ENCODE results near the gene TXK. TPM values are rescaled to one million over a fixed set of nuclear protein-coding genes. Genes with fewer than 3 reads are reported as not detected.

Gene TXK
- total and polyA plus RNA-seq, 5 experiments from 2014 or later = 57.8 to 140 (median 92.2) TPM

GRCh38 chr4:48131736-48132135 lies 2.3 kb downstream of the TXK start:
- peak overlapping the region; percentile 79 to 98 (median 92) for H3K4me3 Mint-ChIP-seq
- no peaks in the 10 kb centered on the region for H3K9me3 Mint-ChIP-seq
- DNase-seq (no peak), ATAC-seq (no peak)
- no peaks in the 10 kb centered on the region for H3K27me3 Mint-ChIP-seq
- H3K4me1 Mint-ChIP-seq = peaks cover 36 to 80% (median 72%) of the 10 kb centered on the region in 4 donors
- POLR2A ChIA-PET = interaction anchor here (0.7 to 10.0 kb wide), 3 partner anchors 7 to 642 kb away, joined by 3 to 193 read pairs (median 7); partner anchors contain the start of gene SLAIN2
- H3K36me3 Mint-ChIP-seq = peaks cover 14 to 44% (median 26%) of the 10 kb centered on the region in 3 donors
- H3K27ac Mint-ChIP-seq = peak overlapping the region in 9 of 10 donors; percentile 90 to 98 (median 95)

- POLR2A ChIA-PET = interaction anchor here (0.8 to 10.0 kb wide), 6 partner anchors 9 to 212 kb away, joined by 3 to 193 read pairs (median 4); no protein-coding TSS in a partner anchor
- DNase-seq = no peak
- peaks cover 38 to 81% (median 73%) of the 10 kb centered on the region in 4 donors for H3K4me1 Mint-ChIP-seq
- no peaks in the 10 kb centered on the region for H3K27me3 Mint-ChIP-seq
- no peaks in the 10 kb centered on the region for H3K9me3 Mint-ChIP-seq
- H3K36me3 Mint-ChIP-seq = peaks cover 14 to 57% (median 26%) of the 10 kb centered on the region in 3 donors
- no peak for ATAC-seq
- peak overlapping the region in 9 of 10 donors; percentile 90 to 98 (median 96) for H3K27ac Mint-ChIP-seq
- peak overlapping the region; percentile 79 to 98 (median 92) for H3K4me3 Mint-ChIP-seq
Measured at GRCh38 chr4:48130100-48130499, 4.0 kb downstream of the TXK start.

- Mint-ChIP-seq H3K27me3 (no peaks in the 10 kb centered on the region), H3K9me3 (no peaks in the 10 kb centered on the region), H3K36me3 (peaks cover 14 to 57% (median 26%) of the 10 kb centered on the region in 3 donors), H3K27ac (peak overlapping the region in 9 of 10 donors; percentile 90 to 98 (median 96)), H3K4me1 (peaks cover 43 to 81% (median 73%) of the 10 kb centered on the region in 4 donors), H3K4me3 (peak overlapping the region; percentile 79 to 98 (median 92))
- peak; percentile 22 to 33 for ATAC-seq
- POLR2A ChIA-PET = interaction anchor here (0.6 to 10.0 kb wide), 7 partner anchors 10 to 815 kb away, joined by 3 to 193 read pairs (median 4); no protein-coding TSS in a partner anchor
- peak in 6 of 10 donors; percentile 11 to 47 (median 24) for DNase-seq
Measured at GRCh38 chr4:48129307-48130014, 4.6 kb downstream of the TXK start.

GRCh38 chr4:48127682-48128404 lies 6.2 kb downstream of the TXK start:
- Mint-ChIP-seq H3K27ac (peak overlapping the region in 9 of 10 donors; percentile 90 to 98 (median 95)), H3K27me3 (no peaks in the 10 kb centered on the region), H3K4me3 (peak overlapping the region; percentile 75 to 98 (median 91)), H3K4me1 (peaks cover 54 to 90% (median 82%) of the 10 kb centered on the region in 4 donors), H3K36me3 (peaks cover 8 to 66% (median 20%) of the 10 kb centered on the region in 3 donors), H3K9me3 (no peaks in the 10 kb centered on the region)
- DNase-seq = peak; percentile 43 to 81 (median 68)
- POLR2A ChIA-PET = interaction anchor here (0.6 to 10.0 kb wide), 3 partner anchors 11 to 38 kb away, joined by 3 to 193 read pairs (median 3); no protein-coding TSS in a partner anchor
- peak; percentile 58 to 82 for ATAC-seq

- Mint-ChIP-seq H3K36me3 (peaks cover 8 to 65% (median 19%) of the 10 kb centered on the region in 3 donors), H3K27ac (peak overlapping the region in 9 of 10 donors; percentile 90 to 98 (median 95)), H3K9me3 (no peaks in the 10 kb centered on the region), H3K4me1 (peaks cover 54 to 90% (median 82%) of the 10 kb centered on the region in 4 donors), H3K4me3 (peak overlapping the region; percentile 75 to 98 (median 91)), H3K27me3 (no peaks in the 10 kb centered on the region)
- ATAC-seq (no peak), DNase-seq (no peak)
- POLR2A ChIA-PET = interaction anchor here (10.0 kb wide), 1 partner anchor 12 kb away, joined by 193 read pairs; no protein-coding TSS in a partner anchor
Measured at GRCh38 chr4:48127231-48127630, 6.8 kb downstream of the TXK start.

GRCh38 chr4:48126621-48127020 lies 7.4 kb downstream of the TXK start:
- Mint-ChIP-seq H3K4me3 (peak overlapping the region in 9 of 10 donors; percentile 4 to 98 (median 91)), H3K4me1 (peaks cover 54 to 87% (median 79%) of the 10 kb centered on the region in 4 donors), H3K36me3 (peaks cover 4 to 59% (median 13%) of the 10 kb centered on the region in 3 donors), H3K9me3 (no peaks in the 10 kb centered on the region), H3K27me3 (no peaks in the 10 kb centered on the region), H3K27ac (peak overlapping the region in 9 of 10 donors; percentile 90 to 98 (median 95))
- no peak for ATAC-seq
- POLR2A ChIA-PET = interaction anchor here (10.0 kb wide), 1 partner anchor 13 kb away, joined by 193 read pairs; no protein-coding TSS in a partner anchor
- no peak for DNase-seq

- ATAC-seq (no peak), DNase-seq (no peak)
- POLR2A ChIA-PET = interaction anchor here (1.9 to 10.0 kb wide), 2 partner anchors 9 to 14 kb away, joined by 10 to 193 read pairs; partner anchors contain the start of gene TXK
- Mint-ChIP-seq H3K4me3 (peak overlapping the region; percentile 0 to 91 (median 76)), H3K4me1 (peaks cover 50 to 70% (median 69%) of the 10 kb centered on the region in 4 donors), H3K27me3 (no peaks in the 10 kb centered on the region), H3K9me3 (no peaks in the 10 kb centered on the region), H3K36me3 (peaks cover 0 to 44% (median 3%) of the 10 kb centered on the region in 3 donors), H3K27ac (peak overlapping the region in 9 of 10 donors; percentile 90 to 98 (median 95))
Measured at GRCh38 chr4:48124870-48125269, 9.2 kb downstream of the TXK start.

- peak overlapping the region in 1 of 10 donors; percentile 54 for H3K4me3 Mint-ChIP-seq
- H3K27ac Mint-ChIP-seq = peak overlapping the region in 1 of 10 donors; percentile 97
- H3K27me3 Mint-ChIP-seq = no peaks in the 10 kb centered on the region
- peaks cover 53 to 72% (median 69%) of the 10 kb centered on the region in 4 donors for H3K4me1 Mint-ChIP-seq
- no peak for ATAC-seq
- H3K9me3 Mint-ChIP-seq = no peaks in the 10 kb centered on the region
- DNase-seq = no peak
- POLR2A ChIA-PET = interaction anchor here (0.6 to 10.0 kb wide), 2 partner anchors 16 to 220 kb away, joined by 3 to 193 read pairs; no protein-coding TSS in a partner anchor
- H3K36me3 Mint-ChIP-seq = peaks cover 4 to 51% (median 6%) of the 10 kb centered on the region in 3 donors
Measured at GRCh38 chr4:48122756-48123155, 11.3 kb downstream of the TXK start.

- no peaks in the 10 kb centered on the region for H3K9me3 Mint-ChIP-seq
- H3K27ac Mint-ChIP-seq = no peak overlapping the region
- peaks cover 4 to 50% (median 8%) of the 10 kb centered on the region in 3 donors for H3K36me3 Mint-ChIP-seq
- DNase-seq = no peak
- H3K4me3 Mint-ChIP-seq = no peak overlapping the region
- peaks cover 51 to 72% (median 69%) of the 10 kb centered on the region in 4 donors for H3K4me1 Mint-ChIP-seq
- ATAC-seq = no peak
- POLR2A ChIA-PET = no interaction called here
- H3K27me3 Mint-ChIP-seq = no peaks in the 10 kb centered on the region
Measured at GRCh38 chr4:48121180-48121579, 12.9 kb downstream of the TXK start.

- Mint-ChIP-seq H3K36me3 (peaks cover 4 to 47% (median 8%) of the 10 kb centered on the region in 3 donors), H3K27ac (peak overlapping the region in 2 of 10 donors; percentile 53 to 60), H3K4me1 (peaks cover 48 to 68% (median 66%) of the 10 kb centered on the region in 4 donors), H3K4me3 (no peak overlapping the region), H3K9me3 (no peaks in the 10 kb centered on the region), H3K27me3 (no peaks in the 10 kb centered on the region)
- no peak for DNase-seq
- POLR2A ChIA-PET = no interaction called here
- no peak for ATAC-seq
Measured at GRCh38 chr4:48120132-48120531, 13.9 kb downstream of the TXK start.

- POLR2A ChIA-PET = no interaction called here
- peaks cover 44 to 67% (median 65%) of the 10 kb centered on the region in 4 donors for H3K4me1 Mint-ChIP-seq
- H3K27me3 Mint-ChIP-seq = no peaks in the 10 kb centered on the region
- H3K4me3 Mint-ChIP-seq = peak overlapping the region in 8 of 10 donors; percentile 37 to 71 (median 64)
- DNase-seq (no peak), ATAC-seq (no peak)
- H3K27ac Mint-ChIP-seq = peak overlapping the region; percentile 3 to 88 (median 80)
- no peaks in the 10 kb centered on the region for H3K9me3 Mint-ChIP-seq
- H3K36me3 Mint-ChIP-seq = peaks cover 4 to 50% (median 8%) of the 10 kb centered on the region in 3 donors
Measured at GRCh38 chr4:48119646-48120045, 14.4 kb downstream of the TXK start.

GRCh38 chr4:48118081-48118480 lies 16.0 kb downstream of the TXK start:
- Mint-ChIP-seq H3K36me3 (peaks cover 6 to 57% (median 8%) of the 10 kb centered on the region in 3 donors), H3K4me1 (peaks cover 41 to 67% (median 66%) of the 10 kb centered on the region in 4 donors), H3K27ac (peak overlapping the region; percentile 18 to 85 (median 66)), H3K4me3 (peak overlapping the region in 9 of 10 donors; percentile 1 to 62 (median 37)), H3K27me3 (no peaks in the 10 kb centered on the region), H3K9me3 (no peaks in the 10 kb centered on the region)
- no peak for ATAC-seq
- no peak for DNase-seq
- POLR2A ChIA-PET = interaction anchor here (1.0 to 2.1 kb wide), 3 partner anchors 11 to 21 kb away, joined by 5 to 10 read pairs (median 5); partner anchors contain the start of gene TXK

Measured in naive thymus-derived CD8-positive, alpha-beta T cell (primary cell).